ENCODE results near the gene MATCAP1. TPM values are rescaled to one million over a fixed set of nuclear protein-coding genes. Genes with fewer than 3 reads are reported as not detected.
A peak's percentile ranks its signal among the peaks of the same experiment; 100 is the strongest.

The MATCAP1 gene
- total RNA-seq, 3 donors from 2014 or later (not counting 1 experiment from before 2014, with no cell fraction given) = 7.2 to 12.6 (median 10.9) TPM

- WGBS (ENCODE audit: insufficient coverage) = 86% methylated on average over 19 of the region's 22 CpGs
- no peaks in the 10 kb centered on the region for H3K9me3 ChIP-seq (ENCODE audit: control insufficient read depth, insufficient read depth, low read length)
- no peak for TF ChIP-seq CTCF (IDR thresholded peaks at IDR 0.05)
- peaks cover 16 to 17% of the 10 kb centered on the region in 2 donors for H3K4me1 Mint-ChIP-seq
- ATAC-seq (peak in 1 of 3 donors; percentile 14), DNase-seq (no peak)
- H3K4me1 ChIP-seq (ENCODE audit: control insufficient read depth, insufficient read depth, low read length) = no peaks in the 10 kb centered on the region
- H3K4me3 ChIP-seq (ENCODE audit: low read length) = no peak overlapping the region
- H3K9me3 Mint-ChIP-seq = no peaks in the 10 kb centered on the region
- no peaks in the 10 kb centered on the region for H3K27me3 Mint-ChIP-seq (ENCODE audit: low read depth in 2 of 2)
- no peak overlapping the region for H3K27ac Mint-ChIP-seq
- intact Hi-C loops (cut with micrococcal nuclease) = no loop called here
- peaks cover 14% of the 10 kb centered on the region for H3K36me3 Mint-ChIP-seq
- H3K36me3 ChIP-seq (ENCODE audit: control insufficient read depth, insufficient read depth, low read length) = peaks cover 63% of the 10 kb centered on the region
- H3K27me3 ChIP-seq (ENCODE audit: control insufficient read depth, insufficient read depth, low read length) = no peaks in the 10 kb centered on the region
- H3K4me3 Mint-ChIP-seq = no peak overlapping the region
- no peak overlapping the region for H3K27ac ChIP-seq (ENCODE audit: low read length)
These were observed 16.0 kb upstream of the MATCAP1 start for GRCh38 chr16:67199808-67200198.

- peaks cover 14% of the 10 kb centered on the region for H3K36me3 Mint-ChIP-seq
These were observed 15.4 kb upstream of the MATCAP1 start, which contains the start of gene ELMO3 for GRCh38 chr16:67199011-67199807. ELMO3 (plus strand) TSS chr16:67199131; CDS start chr16:67199327, 196 bp downstream.

GRCh38 chr16:67198238-67198734, 14.5 kb upstream of the MATCAP1 start:
- intact Hi-C loops (cut with micrococcal nuclease) = no loop called here
- Histone ChIP-seq H3K27me3 (ENCODE audit: control insufficient read depth, insufficient read depth, low read length) (no peaks in the 10 kb centered on the region), H3K27ac (ENCODE audit: low read length) (no peak overlapping the region), H3K36me3 (ENCODE audit: control insufficient read depth, insufficient read depth, low read length) (peaks cover 64% of the 10 kb centered on the region), H3K4me1 (ENCODE audit: control insufficient read depth, insufficient read depth, low read length) (peaks cover 9% of the 10 kb centered on the region), H3K4me3 (ENCODE audit: low read length) (no peak overlapping the region), H3K9me3 (ENCODE audit: control insufficient read depth, insufficient read depth, low read length) (no peaks in the 10 kb centered on the region)
- Mint-ChIP-seq H3K4me3 (no peak overlapping the region), H3K27ac (peak overlapping the region in 1 of 2 donors; percentile 40), H3K4me1 (peaks cover 25 to 31% of the 10 kb centered on the region in 2 donors), H3K36me3 (peaks cover 14% of the 10 kb centered on the region), H3K27me3 (ENCODE audit: low read depth in 2 of 2) (no peaks in the 10 kb centered on the region), H3K9me3 (no peaks in the 10 kb centered on the region)
- no peak for TF ChIP-seq CTCF (IDR thresholded peaks at IDR 0.05)
- DNase-seq (peak in 1 of 2 donors; percentile 43), ATAC-seq (peak in 2 of 3 donors; percentile 35 to 52)
- WGBS (ENCODE audit: insufficient coverage) = 87% methylated on average over 10 of the region's 12 CpGs

More at GRCh38 chr16:67199011-67199807, 15.4 kb upstream of the MATCAP1 start, which contains the start of gene ELMO3:
- intact Hi-C loops (cut with micrococcal nuclease) = no loop called here
- no peaks in the 10 kb centered on the region for H3K27me3 Mint-ChIP-seq (ENCODE audit: low read depth in 2 of 2)
- Histone ChIP-seq H3K4me1 (ENCODE audit: control insufficient read depth, insufficient read depth, low read length) (no peaks in the 10 kb centered on the region), H3K27ac (ENCODE audit: low read length) (no peak within 1 kb of the TSS), H3K4me3 (ENCODE audit: low read length) (no peak within 1 kb of the TSS), H3K36me3 (ENCODE audit: control insufficient read depth, insufficient read depth, low read length) (peaks cover 66% of the 10 kb centered on the region), H3K27me3 (ENCODE audit: control insufficient read depth, insufficient read depth, low read length) (no peaks in the 10 kb centered on the region), H3K9me3 (ENCODE audit: control insufficient read depth, insufficient read depth, low read length) (no peaks in the 10 kb centered on the region)
- no peak within 1 kb of the TSS for H3K4me3 Mint-ChIP-seq
- DNase-seq (no peak), ATAC-seq (peak in 1 of 3 donors; percentile 47)
- H3K9me3 Mint-ChIP-seq = no peaks in the 10 kb centered on the region
- 90% methylated on average over 58 of the region's 61 CpGs for WGBS (ENCODE audit: insufficient coverage)
- H3K27ac Mint-ChIP-seq = peak within 1 kb of the TSS in 1 of 2 donors; percentile 40
- no peak for TF ChIP-seq CTCF (IDR thresholded peaks at IDR 0.05)
- H3K4me1 Mint-ChIP-seq = peaks cover 16 to 22% of the 10 kb centered on the region in 2 donors

Data from natural killer cell (primary cell).